NCI-H1694 treated with DMSO at 0.1 percent for 48 hours (cell line): Measurements from ENCODE around the gene OCLN.
"Not testable (repeated sequence)": the region's sequence is repeated elsewhere in the genome, so short reads cannot be mapped to it uniquely, and the experiment has no call there.

Experiments
- DNase-seq: peaks from one replicate; lab custom pipeline; 2025; lab: John Stamatoyannopoulos, UW

The OCLN gene, protein sequence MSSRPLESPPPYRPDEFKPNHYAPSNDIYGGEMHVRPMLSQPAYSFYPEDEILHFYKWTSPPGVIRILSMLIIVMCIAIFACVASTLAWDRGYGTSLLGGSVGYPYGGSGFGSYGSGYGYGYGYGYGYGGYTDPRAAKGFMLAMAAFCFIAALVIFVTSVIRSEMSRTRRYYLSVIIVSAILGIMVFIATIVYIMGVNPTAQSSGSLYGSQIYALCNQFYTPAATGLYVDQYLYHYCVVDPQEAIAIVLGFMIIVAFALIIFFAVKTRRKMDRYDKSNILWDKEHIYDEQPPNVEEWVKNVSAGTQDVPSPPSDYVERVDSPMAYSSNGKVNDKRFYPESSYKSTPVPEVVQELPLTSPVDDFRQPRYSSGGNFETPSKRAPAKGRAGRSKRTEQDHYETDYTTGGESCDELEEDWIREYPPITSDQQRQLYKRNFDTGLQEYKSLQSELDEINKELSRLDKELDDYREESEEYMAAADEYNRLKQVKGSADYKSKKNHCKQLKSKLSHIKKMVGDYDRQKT

DNA sequence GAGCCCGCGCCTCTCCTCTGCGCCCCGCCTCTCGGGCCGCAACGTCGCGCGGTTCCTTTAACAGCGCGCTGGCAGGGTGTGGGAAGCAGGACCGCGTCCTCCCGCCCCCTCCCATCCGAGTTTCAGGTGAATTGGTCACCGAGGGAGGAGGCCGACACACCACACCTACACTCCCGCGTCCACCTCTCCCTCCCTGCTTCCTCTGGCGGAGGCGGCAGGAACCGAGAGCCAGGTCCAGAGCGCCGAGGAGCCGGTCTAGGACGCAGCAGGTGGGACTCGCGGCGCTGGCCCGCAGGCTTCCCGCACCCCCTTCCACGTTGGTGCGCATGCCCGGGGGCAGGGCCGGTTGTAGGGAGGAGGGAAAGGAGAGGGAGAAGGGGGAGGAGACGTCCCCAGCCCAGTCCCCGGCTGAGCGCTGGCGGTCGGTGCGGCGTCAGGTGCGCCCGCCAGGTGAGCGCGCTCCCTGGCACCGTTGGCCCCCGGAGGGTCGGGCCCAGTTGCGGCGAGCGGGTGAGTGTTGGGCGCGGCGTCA is at the start of gene OCLN:
Gene OCLN (plus strand): TSS at position 400 of the 532 bp plus-strand sequence. CDS start 11,455 bp downstream, outside the sequence.
- no peak for DNase-seq

DNA sequence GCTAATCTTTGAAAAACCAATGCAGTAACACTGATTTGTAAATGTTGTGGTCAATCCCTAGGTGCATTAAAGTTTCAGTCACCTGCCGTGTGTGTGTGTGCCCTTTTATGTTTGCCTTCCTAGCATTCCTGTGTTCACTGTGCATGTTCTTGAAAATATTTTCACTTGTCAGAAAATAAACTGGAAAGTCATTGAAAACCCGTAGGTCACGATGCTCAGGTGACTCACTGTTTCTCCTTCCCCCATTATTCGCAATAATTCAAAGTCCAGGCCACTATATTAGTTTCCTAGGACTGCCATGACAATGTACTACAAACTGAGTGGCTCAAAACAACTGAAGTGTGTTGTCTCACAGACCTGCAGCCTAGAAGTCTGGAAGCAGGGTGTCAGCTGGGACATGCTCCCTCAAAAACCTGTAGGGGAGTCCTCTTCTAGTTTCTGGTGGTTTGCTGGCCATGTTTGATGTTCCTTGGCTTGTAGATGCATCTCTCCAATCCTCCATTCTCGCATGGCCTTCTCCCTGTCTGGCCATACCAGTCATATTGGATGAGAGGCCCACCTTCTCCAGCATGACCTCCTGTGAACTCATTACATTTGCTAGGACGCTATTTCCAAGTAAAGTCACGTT is 48.3 kb upstream of the OCLN start:
- DNase-seq = no peak

GRCh38 chr5:69449511-69449910 is 43.1 kb upstream of the OCLN start:
- DNase-seq = no peak

- DNase-seq = no peak
Observed at GRCh38 chr5:69450116-69450515, 42.5 kb upstream of the OCLN start.

- DNase-seq = not testable (repeated sequence)
Observed at GRCh38 chr5:69450527-69450926, 42.1 kb upstream of the OCLN start.

DNA sequence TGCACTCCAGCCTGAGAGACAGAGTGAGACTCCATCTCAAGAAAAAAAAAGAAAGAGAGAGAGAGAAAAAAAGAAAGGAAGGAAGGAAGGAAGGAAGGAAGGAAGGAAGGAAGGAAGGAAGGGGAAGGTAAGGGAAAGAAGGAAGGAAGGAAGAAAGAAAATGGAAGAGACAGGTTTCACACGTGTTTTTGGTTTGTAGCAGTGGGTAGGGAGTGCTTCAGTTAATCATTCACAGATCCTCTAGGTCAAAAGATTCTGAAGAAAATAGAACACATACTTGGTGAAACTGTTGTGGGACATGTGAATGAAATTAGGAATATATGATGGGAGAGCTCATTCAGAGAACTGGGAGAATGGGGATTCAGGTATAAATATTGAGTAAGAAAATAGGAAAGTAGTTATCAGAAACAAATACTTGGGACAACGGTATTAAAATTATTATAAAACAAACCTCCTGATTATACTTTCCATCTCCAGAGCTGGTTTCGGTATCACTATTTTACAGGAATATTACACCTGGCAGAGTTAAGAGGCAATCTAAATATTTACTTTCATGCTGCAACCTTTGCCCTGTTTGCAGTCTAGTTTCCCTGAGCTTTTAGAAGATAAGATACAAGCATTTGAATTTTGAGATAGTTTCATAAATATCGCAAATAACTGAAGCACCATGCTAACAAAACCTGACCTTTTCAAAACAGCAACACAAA is 40.5 kb upstream of the OCLN start:
- DNase-seq = no peak

DNA sequence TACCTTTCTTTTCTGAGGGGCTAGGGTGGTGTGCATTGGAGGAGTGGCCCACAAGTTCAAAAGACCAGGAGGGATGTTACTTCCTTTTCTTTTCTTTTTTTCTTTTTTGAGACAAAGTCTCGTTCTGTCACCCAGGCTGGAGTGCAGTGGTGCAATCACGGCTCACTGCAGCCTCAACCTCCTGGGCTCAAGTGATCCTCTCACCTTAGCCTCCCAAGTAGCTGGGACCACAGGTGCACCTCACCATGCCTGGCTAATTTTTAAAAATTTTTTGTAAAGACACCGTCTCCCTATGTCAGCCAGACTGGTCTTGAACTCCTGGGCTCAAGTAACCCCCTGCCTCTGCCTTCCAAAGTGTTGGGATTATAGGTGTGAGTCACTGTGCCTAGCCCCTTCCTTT is 39.1 kb upstream of the OCLN start:
- not testable (repeated sequence) for DNase-seq

DNA sequence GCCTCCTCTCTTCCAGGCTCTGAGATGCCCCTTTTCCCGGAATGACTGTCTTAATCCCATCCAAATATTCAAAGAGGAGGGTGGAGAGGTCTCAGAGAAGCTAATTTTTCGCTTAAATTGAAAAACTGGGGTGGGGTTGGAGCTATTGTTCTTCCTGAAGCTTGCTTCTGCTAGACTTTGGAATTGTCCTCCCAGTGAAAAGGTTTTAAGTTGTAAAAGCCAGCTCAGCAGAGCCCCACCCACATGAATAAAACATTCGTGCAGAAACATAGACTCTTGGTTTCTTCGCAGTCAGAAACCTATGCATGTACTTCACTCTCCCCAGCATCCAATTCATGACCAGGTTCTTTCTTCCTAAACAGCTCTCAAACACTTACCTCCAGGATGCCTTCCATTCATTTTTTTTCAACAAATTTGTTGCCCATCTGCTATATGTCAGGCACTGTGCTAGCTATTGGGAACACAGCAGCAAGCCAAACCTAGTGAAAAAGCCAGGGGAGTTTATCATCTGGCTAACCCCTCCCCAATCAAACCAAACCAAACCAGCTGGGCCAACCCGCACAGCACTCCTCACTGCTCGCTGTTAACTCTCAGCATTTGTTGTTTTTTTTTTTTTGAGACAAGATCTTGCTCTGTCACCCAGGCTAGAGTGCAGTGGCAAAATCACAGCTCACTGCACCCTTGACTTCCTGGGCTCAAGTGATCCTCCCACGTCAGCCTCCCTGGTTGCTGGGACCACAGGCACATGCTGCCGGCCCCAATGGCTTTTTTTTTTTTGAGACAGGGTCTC is 37.9 kb upstream of the OCLN start:
- no peak for DNase-seq

DNA sequence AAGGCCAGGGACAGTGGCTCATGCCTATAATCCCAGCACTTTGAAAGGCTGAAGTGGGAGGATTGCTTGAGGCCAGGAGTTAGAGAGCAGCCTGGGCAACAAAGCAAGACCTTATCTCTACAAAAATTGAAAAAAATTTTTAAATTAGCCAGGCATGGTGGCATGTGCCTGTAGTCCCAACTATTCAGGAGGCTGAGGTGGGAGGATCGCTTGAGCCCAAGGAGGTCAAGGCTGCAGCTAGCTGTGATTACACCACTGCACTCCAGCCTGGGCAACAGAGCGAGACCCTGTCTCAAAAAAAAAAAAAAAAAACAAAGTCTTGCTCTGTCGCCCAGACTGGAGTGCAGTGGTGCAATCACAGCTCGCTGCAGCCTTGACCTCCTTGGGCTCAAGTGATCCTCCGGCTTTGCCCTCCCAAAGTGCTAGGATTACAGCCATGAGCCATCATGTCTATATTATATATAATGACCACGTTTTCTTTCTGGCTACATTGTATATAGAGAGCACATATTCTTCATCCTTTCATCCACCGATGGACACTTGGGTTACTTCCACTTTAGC is 37.1 kb upstream of the OCLN start:
- DNase-seq = not testable (repeated sequence)

DNA sequence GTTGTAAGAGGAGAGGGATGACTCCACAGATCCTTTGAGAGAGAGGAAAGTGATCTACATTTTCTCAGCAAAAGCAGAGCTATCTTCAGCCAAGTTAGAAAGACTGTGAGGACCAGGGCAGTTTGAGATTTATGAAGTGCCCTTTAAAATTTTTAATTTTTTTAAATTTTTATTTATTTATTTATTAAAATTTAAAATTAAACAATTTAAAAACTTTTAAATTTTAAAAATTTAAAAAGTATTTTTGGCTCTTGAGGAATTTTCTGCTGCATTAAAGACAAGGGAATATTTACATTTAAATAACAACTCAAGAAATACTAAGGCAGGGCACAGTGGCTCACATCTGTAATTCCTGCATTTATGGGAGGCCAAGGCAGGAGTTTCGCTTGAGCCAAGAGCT is 30.4 kb upstream of the OCLN start:
- no peak for DNase-seq

- not testable (repeated sequence) for DNase-seq
Observed at GRCh38 chr5:69466375-69466774, 26.2 kb upstream of the OCLN start.

- DNase-seq = no peak
Observed at GRCh38 chr5:69467442-69468225, 25.0 kb upstream of the OCLN start.

DNA sequence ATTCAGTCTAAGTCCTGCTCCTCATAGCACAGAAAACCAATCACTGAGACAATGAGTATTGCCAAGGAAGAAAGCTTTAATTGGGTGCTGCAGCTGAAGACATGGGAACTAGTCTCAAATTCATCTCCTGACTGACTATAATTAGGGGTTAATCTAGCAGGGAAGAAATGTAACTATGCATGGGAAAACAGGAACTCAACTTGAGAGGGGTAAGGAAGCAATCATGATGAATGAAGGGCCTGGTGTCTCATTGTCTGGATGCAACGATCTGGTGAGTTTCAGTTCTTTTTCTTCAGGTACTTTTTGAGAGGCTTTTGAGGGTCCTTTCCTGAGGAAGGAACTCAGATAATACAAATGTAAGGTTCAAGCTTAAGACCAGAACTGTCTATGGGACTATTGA is 24.0 kb upstream of the OCLN start:
- no peak for DNase-seq

DNA sequence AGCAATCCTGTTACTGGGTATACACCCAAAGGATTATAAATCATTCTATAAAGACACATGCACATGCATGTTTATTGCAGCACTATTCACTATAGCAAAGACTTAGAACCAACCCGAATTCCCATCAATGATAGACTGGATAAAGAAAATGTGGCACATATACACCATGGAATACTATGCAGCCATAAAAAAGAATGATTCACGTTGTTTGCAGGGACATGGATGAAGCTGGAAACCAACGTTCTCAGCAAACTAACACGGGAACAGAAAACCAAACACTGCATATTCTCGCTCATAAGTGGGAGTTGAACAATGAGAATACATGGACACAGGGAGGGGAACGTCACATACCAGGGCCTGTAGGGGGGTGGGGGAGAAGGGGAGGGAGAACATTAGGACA is 21.1 kb upstream of the OCLN start:
- DNase-seq = not testable (repeated sequence)

GRCh38 chr5:69472535-69473143 is 20.0 kb upstream of the OCLN start:
- not testable (repeated sequence) for DNase-seq

DNA sequence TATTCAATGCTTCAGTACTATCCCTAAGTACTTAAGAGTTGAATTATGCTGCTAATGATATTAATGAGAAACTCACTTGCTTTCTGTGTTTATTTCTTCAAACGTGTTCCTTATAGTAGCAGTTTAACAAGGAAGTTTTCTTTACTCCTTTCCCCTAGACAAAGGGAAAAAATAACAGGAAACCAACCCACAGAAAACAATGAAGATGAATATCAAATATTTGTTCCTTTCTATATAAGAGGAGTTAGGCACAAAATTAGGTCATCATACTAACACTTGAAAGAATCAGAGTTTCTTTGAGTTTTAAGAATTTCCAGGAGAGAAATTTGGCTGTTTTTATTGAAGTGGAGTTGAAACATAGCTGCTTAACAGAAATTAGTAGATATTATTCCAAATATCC is 15.4 kb upstream of the OCLN start:
- DNase-seq = no peak

GRCh38 chr5:69478296-69478695 is 14.3 kb upstream of the OCLN start:
- not testable (repeated sequence) for DNase-seq

DNA sequence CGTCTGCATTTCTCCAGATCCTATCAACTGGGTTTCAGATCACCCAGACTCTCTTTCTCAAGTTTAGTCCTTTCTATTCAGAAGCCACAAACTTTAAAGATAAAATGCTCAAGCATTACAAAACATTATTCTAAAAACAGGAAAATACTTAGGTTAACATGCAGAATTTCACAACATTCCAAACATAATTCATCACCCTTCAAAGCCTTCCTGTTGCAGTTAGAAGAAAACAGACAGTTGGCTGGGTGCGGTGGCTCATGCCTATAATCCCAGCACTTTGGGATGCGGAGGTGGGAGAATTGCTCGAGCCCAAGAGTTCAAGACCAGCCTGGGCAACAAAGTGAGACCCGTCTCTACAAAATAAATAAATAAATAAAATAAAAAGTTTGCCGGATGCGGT is 7.7 kb upstream of the OCLN start:
- DNase-seq = no peak

DNA sequence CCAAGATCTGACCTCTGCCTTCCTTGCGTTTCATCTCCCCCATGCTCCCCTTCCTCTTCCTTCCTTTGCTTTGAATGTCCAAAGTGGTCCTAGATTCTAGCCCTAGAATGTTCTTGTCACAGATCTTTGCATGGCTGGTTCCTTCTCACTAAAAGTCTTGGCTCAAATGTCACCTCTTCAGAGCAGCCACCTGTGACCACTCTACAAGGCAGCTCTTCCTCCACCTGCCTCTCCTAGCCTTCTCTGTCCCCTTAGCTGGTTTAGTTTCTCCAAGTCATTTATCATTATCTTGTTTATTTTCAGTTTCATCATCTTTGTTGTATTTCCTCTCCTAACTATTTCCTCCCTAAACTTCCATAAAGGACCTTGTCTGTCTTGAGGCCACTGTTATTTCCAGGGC is 7.1 kb upstream of the OCLN start:
- DNase-seq = no peak

DNA sequence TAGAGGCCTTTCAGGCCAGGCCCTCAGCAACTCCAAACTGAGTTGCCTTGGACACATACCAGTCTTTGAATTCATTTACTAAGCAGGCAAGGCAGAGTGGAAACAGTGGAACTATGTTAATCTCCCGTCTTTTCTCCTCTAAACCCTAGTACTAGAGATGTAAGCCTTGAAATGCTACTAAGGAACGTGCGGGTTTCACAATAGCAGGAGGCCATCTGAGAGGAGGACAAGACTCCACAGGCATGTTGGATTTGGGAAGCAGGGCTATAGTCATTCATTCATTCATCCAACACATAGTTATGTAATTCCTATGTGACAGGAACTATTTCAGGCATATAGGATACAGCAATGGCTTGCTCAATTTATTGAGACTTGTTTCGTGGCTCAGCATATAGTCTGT is 3.3 kb upstream of the OCLN start:
- no peak for DNase-seq
